HG03280 (cell line): ENCODE measurements around the gene LRRK1.

ENCODE experiments used
- ATAC-seq: cut with Tn5 transposase; IDR thresholded peaks from one replicate; pipeline ENCODE4 v1.9.1; 2021; ENCODE audit warnings: mild to moderate bottlenecking, moderate library complexity; ENCODE audit not compliant: unreplicated experiment

The LRRK1 gene

GRCh38 chr15:101107625-101108460 is 188.7 kb downstream of the LRRK1 start:
- ATAC-seq = no peak

GRCh38 chr15:101108461-101108775 is 189.3 kb downstream of the LRRK1 start:
- no peak for ATAC-seq

DNA sequence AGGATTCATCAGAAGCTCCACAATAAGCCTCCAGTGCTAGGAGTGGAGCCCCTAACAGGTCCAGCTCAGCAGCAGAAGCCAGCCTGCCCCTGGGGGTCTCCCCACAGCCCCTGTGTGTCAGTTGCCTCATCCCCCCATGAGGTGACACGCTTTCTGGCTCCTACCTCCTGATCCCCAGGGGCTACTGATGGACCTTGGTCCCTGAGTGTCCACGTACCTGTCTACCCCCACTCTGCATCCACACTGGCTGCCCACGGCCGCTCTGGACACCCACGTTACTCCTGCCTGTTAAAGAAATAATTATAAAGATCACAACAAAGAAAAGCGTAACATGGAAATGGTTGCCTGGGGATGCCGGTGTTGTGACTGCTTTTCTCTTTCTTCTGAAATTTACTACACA is 189.6 kb downstream of the LRRK1 start:
- no peak for ATAC-seq

DNA sequence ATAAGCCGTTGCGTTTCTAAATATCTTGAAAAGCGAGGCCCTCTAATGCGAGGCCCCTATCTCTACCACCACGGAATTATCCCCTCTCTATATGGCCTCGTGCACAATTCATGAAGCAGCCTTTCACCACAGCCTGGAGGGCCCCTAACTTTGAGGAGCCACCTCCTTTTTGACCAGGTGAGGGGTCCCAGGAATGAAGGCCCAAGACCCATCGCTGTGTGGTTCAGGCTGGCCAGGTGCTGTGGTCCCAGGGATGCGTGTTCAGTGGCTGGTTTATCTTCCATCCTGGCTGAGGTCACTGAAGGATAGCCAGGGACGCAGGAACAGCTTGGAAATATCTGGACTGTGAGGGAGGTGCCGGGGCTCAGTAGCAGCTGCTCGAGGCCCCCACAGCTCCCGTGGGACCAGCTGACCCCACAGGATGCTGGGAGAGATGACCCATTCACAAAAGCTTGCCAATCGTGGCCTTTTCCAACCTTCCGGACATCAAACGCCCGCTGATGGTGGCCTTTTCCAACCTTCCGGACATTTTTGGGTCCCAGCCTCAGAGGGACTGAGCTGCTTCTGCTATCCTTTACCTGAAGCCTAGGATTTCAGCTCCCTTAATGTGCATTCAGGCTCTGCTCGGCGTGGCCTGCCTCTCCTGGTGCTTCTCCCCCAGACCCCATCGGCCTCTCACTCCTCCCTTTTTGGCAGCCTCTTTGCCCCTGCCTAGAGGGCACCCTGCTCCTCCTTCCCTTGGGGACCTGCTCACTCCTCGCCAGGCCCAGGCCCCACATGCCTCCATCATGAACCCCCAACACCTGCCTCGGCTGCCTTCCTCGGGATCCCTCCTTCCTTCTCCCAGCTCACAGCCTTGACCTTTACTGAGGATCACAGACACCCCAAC is 191.8 kb downstream of the LRRK1 start:
- ATAC-seq = no peak

- ATAC-seq = no peak
These were observed 192.6 kb downstream of the LRRK1 start for GRCh38 chr15:101111570-101112262.

GRCh38 chr15:101112336-101113113 is 193.4 kb downstream of the LRRK1 start:
- no peak for ATAC-seq

GRCh38 chr15:101113114-101114005 is 194.2 kb downstream of the LRRK1 start:
- no peak for ATAC-seq

GRCh38 chr15:101114166-101114565 is 195.0 kb downstream of the LRRK1 start:
- no peak for ATAC-seq

GRCh38 chr15:101114610-101115009 is 195.5 kb downstream of the LRRK1 start:
- ATAC-seq = no peak

GRCh38 chr15:101115393-101115785 is 196.2 kb downstream of the LRRK1 start:
- no peak for ATAC-seq

DNA sequence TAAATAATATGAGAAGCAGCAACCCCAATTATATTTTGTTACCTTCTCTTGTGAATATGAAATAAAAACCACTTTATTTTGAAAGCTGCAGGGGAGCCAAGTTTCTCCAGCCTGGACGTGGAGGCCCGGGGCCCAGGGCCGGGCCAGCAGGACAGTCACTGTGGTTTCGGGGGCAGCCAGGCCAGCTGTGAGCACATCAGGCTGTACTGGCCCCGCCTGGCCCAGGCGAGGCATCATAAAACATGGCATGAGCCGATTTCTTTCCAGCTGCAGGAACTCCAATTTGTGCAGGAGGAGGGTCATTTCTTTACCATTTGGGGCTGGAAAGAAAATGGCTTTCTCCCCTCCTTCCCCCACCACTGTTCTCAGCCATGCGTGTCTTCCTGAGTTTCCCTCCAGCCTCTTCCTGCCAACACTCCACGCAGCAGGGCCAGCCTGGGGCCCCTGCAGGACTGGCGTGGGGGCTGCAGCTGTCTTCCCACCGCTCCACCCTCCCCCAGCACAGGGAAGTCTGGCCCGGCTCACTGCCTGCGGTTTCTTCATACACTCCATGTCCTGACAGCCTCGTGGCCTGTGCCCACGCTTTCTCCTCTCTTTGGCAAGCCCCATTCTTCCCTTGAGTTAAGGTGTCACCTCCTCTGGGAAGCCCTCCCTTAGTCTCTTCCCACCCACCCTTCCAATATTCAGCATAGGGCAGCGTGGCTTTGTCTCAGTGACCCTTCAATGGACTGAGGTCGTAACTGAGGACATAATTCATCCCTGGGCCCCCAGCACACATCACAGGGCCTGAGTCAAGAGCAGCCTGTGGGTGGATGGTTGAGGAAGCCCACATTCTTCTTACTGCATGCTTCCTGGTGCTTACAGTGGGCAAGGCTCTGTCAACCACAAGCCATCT is 196.9 kb downstream of the LRRK1 start:
- no peak for ATAC-seq

GRCh38 chr15:101116681-101116976 is 197.5 kb downstream of the LRRK1 start:
- ATAC-seq = no peak

- ATAC-seq = no peak
These were observed 199.0 kb downstream of the LRRK1 start for GRCh38 chr15:101118116-101118515.

DNA sequence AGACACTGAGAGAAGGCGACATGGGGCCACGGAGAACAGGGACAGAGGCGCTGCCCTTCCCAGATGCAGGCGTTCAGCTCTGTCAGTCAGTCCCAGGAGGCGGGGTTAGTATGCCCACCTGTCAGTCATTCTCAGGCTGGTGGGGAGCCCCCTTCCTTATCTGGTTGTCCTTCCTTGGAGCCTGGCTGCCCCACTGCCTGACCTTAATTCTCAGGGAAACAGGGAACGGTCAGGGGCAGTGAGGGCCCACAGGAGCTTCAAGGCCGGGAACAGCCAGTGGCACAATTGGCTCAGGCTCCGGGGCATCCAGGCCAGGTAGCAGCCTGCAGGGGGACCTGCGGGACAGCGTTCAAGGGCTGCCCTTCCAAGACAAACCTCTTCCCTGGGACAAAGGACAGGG is 199.5 kb downstream of the LRRK1 start:
- ATAC-seq = no peak

- no peak for ATAC-seq
These were observed 200.0 kb downstream of the LRRK1 start for GRCh38 chr15:101119181-101119580.
